Body of pancreas (tissue), 4 donors: ENCODE data around the gene PTX4.

Experiments
- POLR2A ChIP-seq, 3 donors: fragments of 450-650 bp; IDR thresholded peaks; one replicate each; pipeline ENCODE4 v1.6.1; 2016; ENCODE audit warnings: antibody characterized with exemption in 3 of 3, mild to moderate bottlenecking in 2 of 3
- TF ChIP-seq, protein P1 (sequence below), 7 experiments: fragments of 450-650 bp in 4 of 7; fragments of 200-600 bp in 3 of 7; sonication (generic) in 3 of 7; IDR thresholded peaks; one replicate each; pipeline ENCODE4 v1.5.1; 2016 to 2019; ENCODE audit warnings: antibody characterized with exemption in 7 of 7

DNA sequence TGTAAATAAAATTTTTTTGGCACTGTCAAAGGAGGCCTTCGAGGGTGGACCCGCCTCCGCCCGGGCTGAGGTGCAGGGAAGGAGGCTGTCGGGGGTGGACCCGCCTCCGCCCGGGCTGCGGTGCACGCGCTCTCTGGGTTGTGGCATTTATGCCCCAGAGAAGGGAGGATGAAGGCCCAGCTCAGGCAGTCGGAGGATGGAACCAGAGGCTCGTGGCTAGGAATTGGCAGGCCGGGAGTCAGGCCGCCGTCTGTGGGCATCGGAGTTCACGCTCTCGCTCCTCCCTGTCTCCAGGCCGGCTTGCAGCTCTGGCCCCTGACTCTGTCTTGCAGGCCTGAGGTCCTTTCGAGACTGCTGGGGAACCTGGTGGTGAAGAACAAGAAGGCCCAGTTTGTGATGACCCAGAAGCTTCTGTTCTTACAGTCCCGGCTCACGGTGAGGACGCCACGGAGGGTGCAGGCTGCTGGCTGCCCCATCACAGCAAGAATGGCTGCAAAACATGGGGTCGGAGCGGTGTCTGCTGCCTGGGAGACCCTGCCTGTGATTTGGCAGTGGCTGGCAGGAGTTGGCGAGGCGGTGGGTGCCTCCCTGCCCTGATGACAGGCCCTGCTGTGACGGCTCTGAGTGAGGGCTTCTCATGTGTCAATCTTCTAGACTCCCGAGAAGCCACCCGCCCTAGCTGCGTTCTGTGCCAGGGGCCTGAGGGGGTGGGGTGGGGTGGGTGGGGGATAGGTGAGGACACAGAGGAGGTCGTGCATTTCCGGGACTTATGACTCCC, 10.3 kb upstream of the PTX4 start:
- TF ChIP-seq, protein P1, sequence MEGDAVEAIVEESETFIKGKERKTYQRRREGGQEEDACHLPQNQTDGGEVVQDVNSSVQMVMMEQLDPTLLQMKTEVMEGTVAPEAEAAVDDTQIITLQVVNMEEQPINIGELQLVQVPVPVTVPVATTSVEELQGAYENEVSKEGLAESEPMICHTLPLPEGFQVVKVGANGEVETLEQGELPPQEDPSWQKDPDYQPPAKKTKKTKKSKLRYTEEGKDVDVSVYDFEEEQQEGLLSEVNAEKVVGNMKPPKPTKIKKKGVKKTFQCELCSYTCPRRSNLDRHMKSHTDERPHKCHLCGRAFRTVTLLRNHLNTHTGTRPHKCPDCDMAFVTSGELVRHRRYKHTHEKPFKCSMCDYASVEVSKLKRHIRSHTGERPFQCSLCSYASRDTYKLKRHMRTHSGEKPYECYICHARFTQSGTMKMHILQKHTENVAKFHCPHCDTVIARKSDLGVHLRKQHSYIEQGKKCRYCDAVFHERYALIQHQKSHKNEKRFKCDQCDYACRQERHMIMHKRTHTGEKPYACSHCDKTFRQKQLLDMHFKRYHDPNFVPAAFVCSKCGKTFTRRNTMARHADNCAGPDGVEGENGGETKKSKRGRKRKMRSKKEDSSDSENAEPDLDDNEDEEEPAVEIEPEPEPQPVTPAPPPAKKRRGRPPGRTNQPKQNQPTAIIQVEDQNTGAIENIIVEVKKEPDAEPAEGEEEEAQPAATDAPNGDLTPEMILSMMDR (IDR thresholded peaks at IDR 0.05) = no peak
- TF ChIP-seq POLR2A (IDR thresholded peaks at IDR 0.05) = no peak
